GM19328 (cell line): Measurements from ENCODE around the gene ACR.

ENCODE experiments used
- ATAC-seq: cut with Tn5 transposase; IDR thresholded peaks from one replicate; pipeline ENCODE4 v1.9.1; 2021; ENCODE audit warnings: mild to moderate bottlenecking, moderate library complexity; ENCODE audit not compliant: unreplicated experiment

Gene ACR

DNA sequence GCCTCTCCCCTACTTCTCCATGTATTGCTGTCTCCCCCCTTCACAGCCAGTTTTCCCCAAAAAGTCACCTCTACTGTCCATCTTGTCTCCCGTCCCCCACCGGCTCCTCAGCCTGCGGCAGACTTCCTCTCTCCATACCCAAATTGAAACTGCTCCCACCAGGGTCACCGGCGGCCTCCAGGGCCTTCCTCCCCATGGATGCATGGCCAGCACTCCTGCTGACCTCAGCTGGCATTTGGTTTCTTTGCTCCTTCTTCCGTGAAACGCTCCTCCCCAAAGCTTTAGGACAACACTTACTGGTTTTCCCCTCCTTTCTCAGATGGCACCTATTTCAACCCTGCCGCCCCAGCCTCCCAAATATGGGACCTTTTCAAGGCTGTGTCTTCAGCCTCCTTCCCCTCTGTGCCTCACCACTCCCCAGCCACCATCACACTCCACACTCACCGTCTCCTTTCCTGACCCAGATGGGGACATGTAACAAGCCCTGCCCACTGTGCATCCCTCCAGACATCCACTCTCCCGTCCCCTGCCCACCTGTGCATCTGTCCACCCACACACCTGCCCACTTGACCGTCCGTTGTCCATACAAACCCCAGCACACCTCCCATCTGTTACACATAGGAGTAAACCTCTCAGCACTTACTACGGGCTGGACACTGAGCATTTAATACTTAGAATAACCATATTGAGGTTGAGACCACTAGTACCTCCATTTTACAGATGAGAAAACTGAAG, 21.5 kb upstream of the ACR start:
- no peak for ATAC-seq

DNA sequence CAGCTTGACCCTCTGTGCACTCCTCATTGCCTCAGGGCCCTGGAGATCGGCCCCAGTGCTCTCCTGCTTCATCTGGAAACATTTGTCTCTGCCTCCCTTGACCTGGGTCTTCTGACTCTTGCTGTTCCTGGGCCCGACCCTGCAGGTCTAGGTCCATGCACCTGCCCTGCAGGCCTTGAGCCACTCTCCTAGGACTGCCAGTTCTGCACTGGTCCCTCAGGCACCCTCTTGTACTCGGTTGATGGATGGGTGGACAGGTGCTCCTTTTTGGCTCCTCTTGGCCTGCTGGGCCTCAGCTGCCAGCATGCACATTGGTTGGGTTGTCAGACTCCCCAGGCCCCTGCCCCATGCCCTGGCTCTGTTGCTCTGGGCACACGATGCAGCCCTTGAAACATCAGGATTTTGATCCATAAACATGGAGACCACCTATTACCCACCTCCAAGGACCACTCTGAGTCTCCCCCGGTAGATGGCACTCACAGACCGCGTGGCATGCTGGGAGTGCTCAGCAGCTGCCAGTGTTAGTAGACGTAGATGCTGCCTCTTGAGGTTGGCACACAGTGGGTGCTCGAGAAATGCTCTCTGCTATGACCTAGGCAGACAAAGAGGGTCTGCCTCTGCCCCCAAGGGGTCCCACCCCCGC, 20.2 kb upstream of the ACR start:
- no peak for ATAC-seq

DNA sequence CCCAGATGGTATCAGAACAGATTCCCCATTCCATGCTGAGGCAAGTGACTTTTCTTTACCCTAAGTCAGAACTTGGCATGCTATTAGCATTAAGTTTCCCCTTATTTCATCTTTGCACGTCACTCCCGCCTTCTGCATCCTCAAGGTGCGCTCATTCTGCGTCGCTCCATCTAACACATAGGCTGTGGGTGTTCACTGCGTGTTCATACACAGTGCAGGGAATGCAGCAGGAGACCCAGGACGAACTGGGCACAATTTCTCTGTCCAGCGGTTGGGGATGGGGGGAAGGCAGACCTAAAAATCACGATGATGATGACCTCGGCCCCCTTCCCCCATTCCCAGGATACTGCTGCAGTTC, 19.7 kb upstream of the ACR start:
- ATAC-seq = no peak

DNA sequence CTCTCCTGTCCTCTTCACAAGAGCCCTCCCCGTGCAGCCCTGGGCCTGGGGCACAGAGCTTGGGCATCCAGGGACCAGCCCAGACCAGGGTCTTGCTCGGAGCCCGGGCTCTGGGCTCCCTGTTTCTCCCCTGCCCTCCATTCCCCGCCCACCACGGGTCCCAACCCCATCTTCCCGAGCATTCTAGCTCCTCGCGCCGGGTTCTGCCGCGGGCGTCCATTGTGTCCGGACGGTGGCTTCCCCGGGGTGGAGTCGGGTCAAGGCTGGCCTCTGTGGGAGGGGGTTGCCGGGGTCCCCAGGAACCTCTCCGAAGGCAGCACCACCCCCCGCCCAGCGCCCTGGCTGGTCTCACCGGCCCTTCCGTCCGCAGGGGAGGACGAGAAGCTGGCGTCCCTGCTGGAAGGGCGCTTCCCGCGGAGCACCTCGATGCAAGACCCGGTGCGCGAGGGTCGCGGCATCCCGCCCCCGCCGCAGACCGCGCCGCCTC, 18.1 kb upstream of the ACR start:
- ATAC-seq = no peak

DNA sequence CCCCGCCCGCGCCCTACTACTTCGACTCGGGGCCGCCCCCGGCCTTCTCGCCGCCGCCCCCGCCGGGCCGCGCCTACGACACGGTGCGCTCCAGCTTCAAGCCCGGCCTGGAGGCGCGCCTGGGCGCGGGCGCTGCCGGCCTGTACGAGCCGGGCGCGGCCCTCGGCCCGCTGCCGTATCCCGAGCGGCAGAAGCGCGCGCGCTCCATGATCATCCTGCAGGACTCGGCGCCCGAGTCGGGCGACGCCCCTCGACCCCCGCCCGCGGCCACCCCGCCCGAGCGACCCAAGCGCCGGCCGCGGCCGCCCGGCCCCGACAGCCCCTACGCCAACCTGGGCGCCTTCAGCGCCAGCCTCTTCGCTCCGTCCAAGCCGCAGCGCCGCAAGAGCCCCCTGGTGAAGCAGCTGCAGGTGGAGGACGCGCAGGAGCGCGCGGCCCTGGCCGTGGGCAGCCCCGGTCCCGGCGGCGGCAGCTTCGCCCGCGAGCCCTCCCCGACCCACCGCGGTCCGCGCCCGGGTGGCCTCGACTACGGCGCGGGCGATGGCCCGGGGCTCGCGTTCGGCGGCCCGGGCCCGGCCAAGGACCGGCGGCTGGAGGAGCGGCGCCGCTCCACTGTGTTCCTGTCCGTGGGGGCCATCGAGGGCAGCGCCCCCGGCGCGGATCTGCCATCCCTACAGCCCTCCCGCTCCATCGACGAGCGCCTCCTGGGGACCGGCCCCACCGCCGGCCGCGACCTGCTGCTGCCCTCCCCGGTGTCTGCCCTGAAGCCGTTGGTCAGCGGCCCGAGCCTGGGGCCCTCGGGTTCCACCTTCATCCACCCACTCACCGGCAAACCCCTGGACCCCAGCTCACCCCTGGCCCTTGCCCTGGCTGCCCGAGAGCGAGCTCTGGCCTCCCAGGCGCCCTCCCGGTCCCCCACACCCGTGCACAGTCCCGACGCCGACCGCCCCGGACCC, 17.4 kb upstream of the ACR start:
- no peak for ATAC-seq

DNA sequence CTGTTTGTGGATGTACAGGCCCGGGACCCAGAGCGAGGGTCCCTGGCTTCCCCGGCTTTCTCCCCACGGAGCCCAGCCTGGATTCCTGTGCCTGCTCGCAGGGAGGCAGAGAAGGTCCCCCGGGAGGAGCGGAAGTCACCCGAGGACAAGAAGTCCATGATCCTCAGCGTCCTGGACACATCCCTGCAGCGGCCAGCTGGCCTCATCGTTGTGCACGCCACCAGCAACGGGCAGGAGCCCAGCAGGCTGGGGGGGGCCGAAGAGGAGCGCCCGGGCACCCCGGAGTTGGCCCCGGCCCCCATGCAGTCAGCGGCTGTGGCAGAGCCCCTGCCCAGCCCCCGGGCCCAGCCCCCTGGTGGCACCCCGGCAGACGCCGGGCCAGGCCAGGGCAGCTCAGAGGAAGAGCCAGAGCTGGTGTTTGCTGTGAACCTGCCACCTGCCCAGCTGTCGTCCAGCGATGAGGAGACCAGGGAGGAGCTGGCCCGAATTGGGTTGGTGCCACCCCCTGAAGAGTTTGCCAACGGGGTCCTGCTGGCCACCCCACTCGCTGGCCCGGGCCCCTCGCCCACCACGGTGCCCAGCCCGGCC, 16.7 kb upstream of the ACR start:
- ATAC-seq = no peak

DNA sequence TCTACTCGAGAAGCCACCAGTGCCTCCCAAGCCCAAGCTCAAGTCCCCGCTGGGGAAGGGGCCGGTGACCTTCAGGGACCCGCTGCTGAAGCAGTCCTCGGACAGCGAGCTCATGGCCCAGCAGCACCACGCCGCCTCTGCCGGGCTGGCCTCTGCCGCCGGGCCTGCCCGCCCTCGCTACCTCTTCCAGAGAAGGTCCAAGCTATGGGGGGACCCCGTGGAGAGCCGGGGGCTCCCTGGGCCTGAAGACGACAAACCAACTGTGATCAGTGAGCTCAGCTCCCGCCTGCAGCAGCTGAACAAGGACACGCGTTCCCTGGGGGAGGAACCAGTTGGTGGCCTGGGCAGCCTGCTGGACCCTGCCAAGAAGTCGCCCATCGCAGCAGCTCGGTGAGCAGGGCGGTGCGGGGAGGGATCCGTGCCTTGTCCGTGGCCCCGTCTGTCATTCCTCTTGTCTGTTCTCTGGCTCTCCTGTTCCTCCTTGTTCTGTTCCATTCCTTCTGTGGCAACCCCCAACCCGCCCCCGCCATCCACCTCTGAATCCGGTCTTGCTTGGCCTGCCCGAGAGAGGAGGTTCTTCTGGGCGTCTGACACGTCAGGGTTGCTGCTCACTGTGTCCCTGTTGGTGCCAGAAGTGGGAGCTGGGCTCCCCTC, 15.8 kb upstream of the ACR start:
- ATAC-seq = no peak

DNA sequence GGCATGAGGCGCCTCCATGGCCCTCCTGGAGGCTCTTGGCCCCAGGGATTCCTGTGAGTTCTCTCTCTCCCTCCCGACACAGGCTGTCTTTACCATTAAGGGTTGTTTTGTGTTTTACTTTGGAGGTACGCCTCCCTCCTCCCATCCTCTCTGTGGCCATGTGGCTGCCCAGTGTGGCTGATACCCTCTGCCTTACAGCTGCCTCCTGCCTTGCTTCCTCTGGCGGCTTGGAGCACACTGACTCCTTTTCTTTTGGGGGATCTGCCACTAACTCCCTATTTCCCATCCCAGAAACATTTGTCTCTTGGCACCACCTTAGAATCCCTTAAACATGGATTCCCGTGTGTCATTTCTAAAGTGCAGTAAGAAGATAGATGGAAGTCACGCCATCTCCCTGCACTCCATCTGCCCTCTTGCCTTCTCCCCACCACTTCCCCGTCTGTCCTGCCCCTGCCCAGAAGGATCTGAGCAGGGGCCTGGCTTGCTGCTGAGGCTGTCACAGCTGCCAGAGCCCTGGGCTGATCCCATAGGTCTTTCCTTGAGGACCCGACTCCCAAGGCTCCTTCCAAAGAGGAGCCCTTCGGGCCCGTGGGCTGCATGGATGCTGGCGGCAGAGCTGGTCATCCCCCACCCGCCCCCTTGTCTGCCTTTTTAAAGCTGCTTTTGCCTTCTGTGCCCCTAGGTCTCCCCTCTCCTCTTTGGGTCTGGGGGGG, 15.1 kb upstream of the ACR start:
- no peak for ATAC-seq

DNA sequence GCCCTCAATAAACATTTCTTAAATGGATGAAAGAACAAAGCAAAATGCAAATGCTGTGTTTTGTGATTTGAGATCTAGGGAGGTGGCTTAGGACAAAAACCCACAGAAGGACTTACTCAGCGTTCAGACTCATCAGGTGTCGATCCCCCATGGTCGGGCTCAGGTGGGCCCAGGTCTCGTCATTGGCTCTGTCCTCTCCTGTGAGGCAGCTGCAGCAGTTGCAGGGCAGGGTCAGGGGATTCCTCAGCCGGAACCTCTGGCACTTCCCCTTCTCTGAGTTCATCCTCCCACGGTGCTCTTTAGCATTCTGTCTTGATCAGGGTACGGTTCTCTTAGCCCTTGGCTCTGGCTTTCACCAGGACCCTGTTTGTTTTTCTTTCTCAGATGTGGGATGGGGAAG, 14.0 kb upstream of the ACR start:
- ATAC-seq = no peak

DNA sequence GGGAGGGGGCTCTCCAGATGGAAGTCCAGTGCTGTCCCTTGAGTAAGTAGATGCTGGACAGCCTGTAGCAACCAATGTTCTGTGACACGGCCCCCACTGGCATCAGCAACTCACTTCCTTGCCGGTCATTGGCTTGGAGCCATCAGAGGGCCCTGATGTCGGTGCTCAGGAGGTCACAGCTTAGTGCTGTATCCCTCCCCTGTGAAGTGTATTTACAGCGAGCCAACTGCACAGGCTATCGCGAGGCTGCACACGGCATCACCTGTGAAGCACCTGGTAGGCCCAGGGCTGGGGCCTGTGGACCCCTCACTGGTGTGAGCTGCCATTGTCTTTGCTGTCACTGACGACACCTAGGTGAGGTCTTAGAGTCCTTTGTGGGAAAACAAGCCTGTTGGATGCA, 13.4 kb upstream of the ACR start:
- no peak for ATAC-seq

DNA sequence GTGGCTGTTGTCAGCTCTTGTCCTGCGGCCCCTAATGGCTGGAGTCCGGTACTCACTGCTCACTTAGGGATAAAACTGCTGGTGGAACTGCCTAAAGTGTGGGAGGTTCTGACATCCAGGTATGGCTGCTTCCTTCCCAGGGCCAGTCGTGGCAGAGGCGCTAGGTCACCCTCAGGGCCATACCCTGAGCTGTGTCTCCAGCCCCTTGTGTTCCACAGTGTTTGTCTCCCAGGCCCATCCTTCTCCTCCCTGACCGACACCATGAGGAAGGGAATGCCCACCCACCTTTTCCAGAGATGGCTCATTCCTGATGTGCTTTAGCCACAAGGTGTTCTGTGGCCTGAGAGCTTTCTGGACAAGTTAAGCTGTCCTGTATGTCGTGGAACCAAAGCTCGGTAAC, 12.4 kb upstream of the ACR start:
- ATAC-seq = no peak

DNA sequence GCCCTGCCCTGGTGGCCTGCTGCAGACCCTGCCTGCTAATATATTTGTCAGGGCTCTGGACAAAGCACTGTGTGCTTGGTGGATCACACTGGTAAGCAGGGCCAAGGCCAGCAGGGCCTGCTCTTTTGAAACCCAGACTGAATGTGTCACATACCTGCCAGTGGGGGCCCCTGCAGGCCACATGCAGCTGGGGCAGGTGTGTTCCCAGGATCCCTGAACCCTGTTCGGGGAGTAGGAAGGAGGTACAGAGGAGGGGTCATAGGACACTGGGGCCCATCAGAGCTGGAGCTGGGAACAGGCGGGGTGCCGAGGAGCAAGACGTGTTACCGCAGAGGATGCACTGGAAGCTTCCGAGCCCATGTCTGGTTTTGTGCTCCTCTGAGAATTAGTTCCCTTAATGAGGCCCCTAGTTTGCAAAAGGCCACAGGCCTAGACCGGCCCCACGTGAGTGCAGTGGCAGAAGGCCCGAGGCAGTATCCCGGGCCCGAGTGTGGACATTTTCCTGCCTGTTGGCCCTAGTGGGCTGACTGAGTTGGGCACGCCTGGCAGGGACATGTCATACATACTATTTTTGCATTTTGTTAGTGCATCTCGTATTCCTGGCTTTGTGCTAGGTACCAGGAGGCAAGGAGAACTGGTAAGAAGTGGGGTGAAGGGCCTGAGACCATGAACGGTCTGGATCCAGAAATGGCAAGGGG, 11.2 kb upstream of the ACR start:
- no peak for ATAC-seq

DNA sequence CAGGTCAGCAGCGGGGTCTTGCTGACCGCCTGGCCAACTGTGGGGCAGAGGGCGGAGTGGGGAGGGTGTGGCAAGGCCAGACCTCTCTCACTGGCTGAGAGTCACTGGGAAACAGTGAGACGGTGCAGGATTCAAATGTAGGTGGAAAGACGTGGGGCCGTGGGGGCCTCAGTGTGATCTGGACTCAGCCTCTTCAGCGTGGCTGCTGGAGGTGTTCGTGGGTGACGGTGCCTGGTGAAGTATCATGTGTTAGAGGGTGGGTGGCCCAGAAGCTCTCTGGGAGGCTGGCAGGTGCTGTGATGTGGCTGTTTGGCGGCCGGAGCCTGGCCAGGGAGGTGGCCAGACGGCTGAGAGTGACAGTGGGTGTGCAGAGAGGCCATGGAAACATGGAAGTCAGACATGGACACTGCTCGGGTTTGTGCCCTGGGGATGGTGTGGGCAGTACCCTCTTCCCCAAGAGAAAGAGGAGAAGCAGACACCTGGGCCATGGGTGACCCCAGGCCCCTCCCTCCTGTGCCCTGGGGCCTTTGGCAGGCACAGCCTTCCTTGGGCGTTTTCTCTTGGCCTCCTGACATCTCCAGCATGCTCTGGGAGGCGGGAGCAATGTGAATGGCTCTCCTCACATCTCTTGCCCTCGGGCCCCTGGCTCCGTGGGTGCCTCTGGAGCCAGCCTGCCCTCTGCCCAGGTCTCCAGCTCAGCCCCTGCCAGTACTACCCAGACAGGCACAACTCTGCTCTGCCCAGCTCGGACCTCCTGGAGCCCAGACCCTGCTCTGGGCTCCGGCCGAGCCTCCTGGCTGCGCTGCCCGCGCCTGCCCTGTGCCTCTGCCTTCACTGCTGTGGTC, 10.1 kb upstream of the ACR start:
- no peak for ATAC-seq

DNA sequence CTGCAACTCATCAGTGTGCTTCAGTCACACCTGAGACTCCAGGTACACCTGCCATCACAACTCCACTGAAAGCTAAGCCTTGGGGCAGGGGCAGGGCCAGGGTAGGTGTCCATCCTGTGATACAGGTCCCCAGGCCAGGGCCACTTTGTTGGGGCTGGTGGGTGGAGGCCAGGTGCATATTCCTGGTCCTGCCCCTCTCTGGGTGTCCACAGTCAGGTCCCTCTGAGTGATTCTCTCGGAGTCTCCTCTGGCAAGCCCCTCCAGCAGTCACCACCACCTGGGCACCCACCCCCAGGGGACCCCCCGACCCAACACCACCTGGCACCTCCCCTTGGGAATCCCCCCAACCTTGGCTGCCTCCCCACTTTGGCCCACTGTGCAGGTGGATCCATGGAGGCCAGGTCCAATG, 9.5 kb upstream of the ACR start:
- no peak for ATAC-seq

DNA sequence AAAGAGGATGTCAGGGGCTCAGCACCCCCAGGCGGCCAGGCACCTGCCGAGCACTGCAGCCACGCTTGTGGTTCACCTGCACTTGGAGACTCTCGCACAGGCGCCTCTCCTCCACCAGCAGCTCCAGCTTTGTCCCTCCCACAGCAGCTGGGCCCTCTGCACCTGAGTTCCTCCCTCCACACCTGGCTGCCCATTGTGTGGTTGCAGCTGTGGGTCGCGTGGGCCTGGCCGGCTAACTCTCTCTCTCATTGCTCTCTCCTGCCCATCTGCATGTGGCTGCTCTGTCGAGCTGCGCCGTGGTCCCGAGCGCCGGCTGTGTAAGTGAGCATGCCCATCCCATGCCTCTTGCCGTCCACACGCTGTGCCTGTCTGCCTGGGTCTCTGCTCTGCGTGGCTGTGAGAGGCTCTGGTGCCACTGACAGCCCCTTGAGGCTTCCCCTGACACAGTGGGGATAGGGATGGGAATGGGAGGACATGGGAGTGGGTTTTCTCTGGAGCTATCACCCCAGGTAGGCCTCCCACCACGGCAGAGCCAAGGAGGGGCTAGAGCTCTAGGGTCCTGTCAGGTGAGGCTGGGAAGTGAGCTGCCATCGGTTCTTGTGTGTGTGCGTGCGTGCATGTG, 8.5 kb upstream of the ACR start:
- ATAC-seq = no peak

DNA sequence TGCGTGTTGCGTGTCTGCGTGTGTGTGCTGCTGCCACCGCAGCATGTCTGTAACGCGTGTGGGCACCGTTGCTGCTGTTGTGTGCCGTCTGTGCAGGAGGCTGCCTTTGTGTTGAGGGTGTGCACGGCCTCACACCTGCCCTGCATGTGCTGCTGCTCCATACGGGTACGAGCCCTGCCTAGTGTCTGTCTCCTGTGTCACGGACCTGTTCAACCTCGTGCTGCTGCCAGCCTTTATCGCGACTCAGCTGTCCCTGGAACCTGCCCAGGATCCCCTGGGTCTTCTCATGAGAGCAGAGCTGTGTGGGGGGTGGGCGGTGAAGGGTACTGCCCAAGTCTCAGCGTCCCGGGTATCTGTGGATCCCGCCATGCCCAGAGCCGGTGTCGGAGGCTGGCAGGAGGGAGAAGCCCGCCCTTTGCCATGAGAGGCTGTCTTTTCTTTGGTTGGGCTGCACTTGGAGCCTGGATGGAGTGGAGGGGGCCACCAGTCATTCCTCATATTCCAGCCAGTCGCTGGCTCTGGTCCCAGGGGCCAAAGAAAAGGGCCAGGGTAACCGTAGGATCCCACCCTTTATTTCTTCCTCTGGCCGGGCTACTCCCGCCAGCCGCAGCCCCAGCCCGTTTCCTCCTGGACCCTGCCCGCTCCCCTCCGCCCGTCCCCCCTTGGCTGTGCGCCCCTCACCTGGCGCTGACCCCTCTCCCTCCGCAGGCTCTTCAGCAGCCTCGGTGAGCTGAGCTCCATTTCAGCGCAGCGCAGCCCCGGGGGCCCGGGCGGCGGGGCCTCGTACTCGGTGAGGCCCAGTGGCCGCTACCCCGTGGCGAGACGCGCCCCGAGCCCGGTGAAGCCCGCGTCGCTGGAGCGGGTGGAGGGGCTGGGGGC, 7.8 kb upstream of the ACR start:
- no peak for ATAC-seq

DNA sequence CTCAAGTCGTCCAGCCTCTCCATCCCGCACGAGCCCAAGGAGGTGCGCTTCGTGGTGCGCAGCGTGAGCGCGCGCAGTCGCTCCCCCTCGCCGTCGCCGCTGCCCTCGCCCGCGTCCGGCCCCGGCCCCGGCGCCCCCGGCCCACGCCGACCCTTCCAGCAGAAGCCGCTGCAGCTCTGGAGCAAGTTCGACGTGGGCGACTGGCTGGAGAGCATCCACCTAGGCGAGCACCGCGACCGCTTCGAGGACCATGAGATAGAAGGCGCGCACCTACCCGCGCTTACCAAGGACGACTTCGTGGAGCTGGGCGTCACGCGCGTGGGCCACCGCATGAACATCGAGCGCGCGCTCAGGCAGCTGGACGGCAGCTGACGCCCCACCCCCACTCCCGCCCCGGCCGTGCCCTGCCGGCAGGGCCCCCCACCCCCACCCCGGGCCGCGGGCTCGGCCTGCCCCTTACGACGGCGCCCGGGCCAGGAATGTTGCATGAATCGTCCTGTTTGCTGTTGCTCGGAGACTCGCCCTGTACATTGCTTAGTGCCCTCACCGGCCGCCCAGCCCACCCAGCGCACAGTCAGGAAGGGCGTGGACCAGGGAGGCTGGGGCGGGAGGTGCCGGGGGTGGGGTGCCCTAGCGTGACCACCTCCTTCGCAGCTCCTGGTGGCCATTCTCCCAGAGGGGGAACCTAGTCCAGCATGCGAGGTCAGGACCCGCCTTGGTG, 6.9 kb upstream of the ACR start:
- ATAC-seq = no peak
